HepG2 (cell line): ENCODE results near the gene KRTCAP2. TPM values are rescaled to one million over a fixed set of nuclear protein-coding genes. Genes with fewer than 3 reads are reported as not detected.

Source experiments
- AGO1 ChIP-seq: fragments of 200-400 bp; formaldehyde crosslinking; IDR thresholded peaks from 2 replicates; pipeline ENCODE4 v1.6.1; 2017; ENCODE audit warnings: mild to moderate bottlenecking, low read depth, low read length, moderate library complexity; ENCODE audit not compliant: poor library complexity, severe bottlenecking
- CTCF ChIP-seq: sonication (generic); formaldehyde crosslinking; IDR thresholded peaks from 2 replicates; pipeline ENCODE4 v1.5.0; 2020; ENCODE audit warnings: mild to moderate bottlenecking, missing genetic modification reagents, moderate library complexity
- JUND ChIP-seq: sonication (generic); formaldehyde crosslinking; IDR thresholded peaks from 2 replicates; pipeline ENCODE4 v1.8.0; 2022; ENCODE audit warnings: mild to moderate bottlenecking, missing genetic modification reagents
- KDM5A ChIP-seq: fragments of 200-600 bp; sonication (generic); IDR thresholded peaks from 2 replicates; pipeline ENCODE4 v1.7.0; 2018; ENCODE audit warnings: antibody characterized with exemption, mild to moderate bottlenecking, low read length, borderline replicate concordance
- MLLT10 ChIP-seq: sonication (generic); formaldehyde crosslinking; IDR thresholded peaks from 2 replicates; pipeline ENCODE4 v1.4.0; 2020; ENCODE audit warnings: missing genetic modification reagents
- MTA1 ChIP-seq: sonication (generic); formaldehyde crosslinking; IDR thresholded peaks from 2 replicates; pipeline ENCODE4 v1.4.0; 2020; ENCODE audit warnings: missing genetic modification reagents, mild to moderate bottlenecking, borderline replicate concordance
- SP140L ChIP-seq: sonication (generic); formaldehyde crosslinking; IDR thresholded peaks from 2 replicates; pipeline ENCODE4 v1.4.0; 2020; ENCODE audit warnings: missing genetic modification reagents, borderline replicate concordance
- XRCC5 ChIP-seq: fragments of 200-400 bp; formaldehyde crosslinking; optimal IDR thresholded peaks from 2 replicates; pipeline ENCODE3; 2017; ENCODE audit warnings: mild to moderate bottlenecking, low read length
- ZNF160 ChIP-seq: sonication (generic); formaldehyde crosslinking; IDR thresholded peaks from 2 replicates; pipeline ENCODE4 v1.8.0; 2022; ENCODE audit warnings: mild to moderate bottlenecking, inconsistent platforms, missing genetic modification reagents
- ZNF331 ChIP-seq: sonication (generic); formaldehyde crosslinking; IDR thresholded peaks from 2 replicates; pipeline ENCODE4 v1.4.0; 2020; ENCODE audit warnings: missing genetic modification reagents
- ZNF34 ChIP-seq: sonication (generic); formaldehyde crosslinking; IDR thresholded peaks from 2 replicates; pipeline ENCODE4 v1.4.0; 2020; ENCODE audit warnings: mild to moderate bottlenecking, missing genetic modification reagents, borderline replicate concordance
- ZNF549 ChIP-seq: sonication (generic); formaldehyde crosslinking; IDR thresholded peaks from 2 replicates; pipeline ENCODE4 v1.5.0; 2020; ENCODE audit warnings: missing genetic modification reagents
- ZNF660 ChIP-seq: sonication (generic); formaldehyde crosslinking; IDR thresholded peaks from 2 replicates; pipeline ENCODE4 v1.5.1; 2020; ENCODE audit warnings: mild to moderate bottlenecking, low read depth, missing genetic modification reagents, borderline replicate concordance
- ZNF687 ChIP-seq: sonication (generic); formaldehyde crosslinking; IDR thresholded peaks from 2 replicates; pipeline ENCODE4 v1.5.1; 2020; ENCODE audit warnings: mild to moderate bottlenecking, missing genetic modification reagents, moderate library complexity
- ZNF776 ChIP-seq: sonication (generic); formaldehyde crosslinking; IDR thresholded peaks from 2 replicates; pipeline ENCODE4 v1.4.0; 2020; ENCODE audit warnings: mild to moderate bottlenecking, missing genetic modification reagents
- polyA plus RNA-seq, 8 experiments: library from polyadenylated mRNA; depleted of rRNA in 3 of 8; stranded (reverse) in 7 of 8; unstranded in 1 of 8; fragments of >200 nt; fragmentation: Illumina TruSeq in 4 of 8; extraction: Trizol in 4 of 8; gene quantifications; 2 replicates each; pipeline versions ENCODE4 v1.2.1 to v1.2.3, GENCODE V29; 2011 to 2016; ENCODE audit warnings: low read depth in 4 of 8, missing spikeins in 1 of 8, mixed read lengths in 1 of 8; ENCODE audit not compliant: insufficient read depth in 1 of 8
- total RNA-seq, 5 experiments: library from RNA; depleted of rRNA; stranded (reverse); fragments of >200 nt; fragmentation: Illumina TruSeq; extraction: Trizol; gene quantifications; 2 replicates each; pipeline ENCODE4 v1.2.3, GENCODE V29; 2016; ENCODE audit warnings: low read depth in 1 of 5
- TF ChIP-seq, protein P1 (sequence below): sonication (generic); formaldehyde crosslinking; IDR thresholded peaks from 2 replicates; pipeline ENCODE4 v1.4.0; 2020; ENCODE audit warnings: missing genetic modification reagents
- TF ChIP-seq, protein P2 (sequence below): sonication (generic); formaldehyde crosslinking; IDR thresholded peaks from 2 replicates; pipeline ENCODE4 v1.4.0; 2020; ENCODE audit warnings: mild to moderate bottlenecking, missing genetic modification reagents, borderline replicate concordance

KRTCAP2 gene
- total and polyA plus RNA-seq, 2 of the 13 experiments (the other 11 are each of a cell fraction or from before 2014, with no cell fraction given), result 77.3 to 79.4 TPM

DNA sequence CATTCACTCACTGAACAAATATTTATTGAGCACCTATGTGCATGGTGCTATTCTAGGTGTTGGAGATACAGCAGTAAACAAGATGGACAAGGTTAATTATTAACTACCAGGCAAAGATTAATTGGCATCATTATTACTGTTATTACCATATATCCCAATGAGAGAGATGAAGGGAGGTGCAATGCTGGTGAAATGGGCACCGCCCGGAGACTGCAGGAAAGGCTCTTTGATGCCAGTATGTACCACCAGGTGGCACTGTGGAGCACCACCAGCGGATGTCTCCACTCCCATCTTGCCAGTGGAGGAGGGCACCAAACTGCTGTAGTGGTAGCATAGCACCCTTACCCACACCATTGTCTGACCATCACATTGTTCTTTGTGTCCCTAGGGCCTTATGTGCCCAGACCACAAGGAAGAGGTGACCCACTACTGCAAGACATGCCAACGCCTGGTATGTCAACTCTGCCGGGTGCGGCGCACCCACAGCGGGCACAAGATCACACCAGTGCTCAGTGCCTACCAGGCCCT lies 3.5 kb upstream of the KRTCAP2 start (continued):
- TF ChIP-seq ZNF34 (no peak), ZNF549 (CRISPR knock-in tag) (no peak), ZNF660 (no peak), ZNF687 (CRISPR knock-in tag) (0 out of 2 replicates have a peak, but pooled peaks have one; percentile 20), CTCF (CRISPR knock-in tag) (peak; percentile 91), AGO1 (no peak), SP140L (CRISPR knock-in tag) (no peak), XRCC5 (peak; percentile 46), ZNF776 (CRISPR knock-in tag) (no peak), JUND (no peak), ZNF160 (CRISPR knock-in tag) (0 out of 2 replicates have a peak, but pooled peaks have one; percentile 25), MLLT10 (no peak), KDM5A (no peak), MTA1 (CRISPR knock-in tag) (no peak), ZNF331 (no peak; the same call in 1 of the 2 replicates)
- TF ChIP-seq, protein P1, sequence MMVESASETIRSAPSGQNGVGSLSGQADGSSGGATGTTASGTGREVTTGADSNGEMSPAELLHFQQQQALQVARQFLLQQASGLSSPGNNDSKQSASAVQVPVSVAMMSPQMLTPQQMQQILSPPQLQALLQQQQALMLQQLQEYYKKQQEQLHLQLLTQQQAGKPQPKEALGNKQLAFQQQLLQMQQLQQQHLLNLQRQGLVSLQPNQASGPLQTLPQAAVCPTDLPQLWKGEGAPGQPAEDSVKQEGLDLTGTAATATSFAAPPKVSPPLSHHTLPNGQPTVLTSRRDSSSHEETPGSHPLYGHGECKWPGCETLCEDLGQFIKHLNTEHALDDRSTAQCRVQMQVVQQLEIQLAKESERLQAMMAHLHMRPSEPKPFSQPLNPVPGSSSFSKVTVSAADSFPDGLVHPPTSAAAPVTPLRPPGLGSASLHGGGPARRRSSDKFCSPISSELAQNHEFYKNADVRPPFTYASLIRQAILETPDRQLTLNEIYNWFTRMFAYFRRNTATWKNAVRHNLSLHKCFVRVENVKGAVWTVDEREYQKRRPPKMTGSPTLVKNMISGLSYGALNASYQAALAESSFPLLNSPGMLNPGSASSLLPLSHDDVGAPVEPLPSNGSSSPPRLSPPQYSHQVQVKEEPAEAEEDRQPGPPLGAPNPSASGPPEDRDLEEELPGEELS (CRISPR knock-in tag), result no peak; the same call in 1 of the 2 replicates
- TF ChIP-seq, protein P2, sequence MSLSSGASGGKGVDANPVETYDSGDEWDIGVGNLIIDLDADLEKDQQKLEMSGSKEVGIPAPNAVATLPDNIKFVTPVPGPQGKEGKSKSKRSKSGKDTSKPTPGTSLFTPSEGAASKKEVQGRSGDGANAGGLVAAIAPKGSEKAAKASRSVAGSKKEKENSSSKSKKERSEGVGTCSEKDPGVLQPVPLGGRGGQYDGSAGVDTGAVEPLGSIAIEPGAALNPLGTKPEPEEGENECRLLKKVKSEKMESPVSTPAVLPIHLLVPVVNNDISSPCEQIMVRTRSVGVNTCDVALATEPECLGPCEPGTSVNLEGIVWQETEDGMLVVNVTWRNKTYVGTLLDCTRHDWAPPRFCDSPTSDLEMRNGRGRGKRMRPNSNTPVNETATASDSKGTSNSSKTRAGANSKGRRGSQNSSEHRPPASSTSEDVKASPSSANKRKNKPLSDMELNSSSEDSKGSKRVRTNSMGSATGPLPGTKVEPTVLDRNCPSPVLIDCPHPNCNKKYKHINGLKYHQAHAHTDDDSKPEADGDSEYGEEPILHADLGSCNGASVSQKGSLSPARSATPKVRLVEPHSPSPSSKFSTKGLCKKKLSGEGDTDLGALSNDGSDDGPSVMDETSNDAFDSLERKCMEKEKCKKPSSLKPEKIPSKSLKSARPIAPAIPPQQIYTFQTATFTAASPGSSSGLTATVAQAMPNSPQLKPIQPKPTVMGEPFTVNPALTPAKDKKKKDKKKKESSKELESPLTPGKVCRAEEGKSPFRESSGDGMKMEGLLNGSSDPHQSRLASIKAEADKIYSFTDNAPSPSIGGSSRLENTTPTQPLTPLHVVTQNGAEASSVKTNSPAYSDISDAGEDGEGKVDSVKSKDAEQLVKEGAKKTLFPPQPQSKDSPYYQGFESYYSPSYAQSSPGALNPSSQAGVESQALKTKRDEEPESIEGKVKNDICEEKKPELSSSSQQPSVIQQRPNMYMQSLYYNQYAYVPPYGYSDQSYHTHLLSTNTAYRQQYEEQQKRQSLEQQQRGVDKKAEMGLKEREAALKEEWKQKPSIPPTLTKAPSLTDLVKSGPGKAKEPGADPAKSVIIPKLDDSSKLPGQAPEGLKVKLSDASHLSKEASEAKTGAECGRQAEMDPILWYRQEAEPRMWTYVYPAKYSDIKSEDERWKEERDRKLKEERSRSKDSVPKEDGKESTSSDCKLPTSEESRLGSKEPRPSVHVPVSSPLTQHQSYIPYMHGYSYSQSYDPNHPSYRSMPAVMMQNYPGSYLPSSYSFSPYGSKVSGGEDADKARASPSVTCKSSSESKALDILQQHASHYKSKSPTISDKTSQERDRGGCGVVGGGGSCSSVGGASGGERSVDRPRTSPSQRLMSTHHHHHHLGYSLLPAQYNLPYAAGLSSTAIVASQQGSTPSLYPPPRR (CRISPR knock-in tag), result no peak
